GM21619 (cell line): ENCODE data around the gene ATP5F1B.
A peak's percentile ranks its signal among the peaks of the same experiment; 100 is the strongest.
"Not testable (repeated sequence)": the region's sequence is repeated elsewhere in the genome, so short reads cannot be mapped to it uniquely, and the experiment has no call there.

Source experiments
- ATAC-seq: cut with Tn5 transposase; IDR thresholded peaks from one replicate; pipeline ENCODE4 v1.9.1; 2021; ENCODE audit not compliant: unreplicated experiment

ATP5F1B gene

DNA sequence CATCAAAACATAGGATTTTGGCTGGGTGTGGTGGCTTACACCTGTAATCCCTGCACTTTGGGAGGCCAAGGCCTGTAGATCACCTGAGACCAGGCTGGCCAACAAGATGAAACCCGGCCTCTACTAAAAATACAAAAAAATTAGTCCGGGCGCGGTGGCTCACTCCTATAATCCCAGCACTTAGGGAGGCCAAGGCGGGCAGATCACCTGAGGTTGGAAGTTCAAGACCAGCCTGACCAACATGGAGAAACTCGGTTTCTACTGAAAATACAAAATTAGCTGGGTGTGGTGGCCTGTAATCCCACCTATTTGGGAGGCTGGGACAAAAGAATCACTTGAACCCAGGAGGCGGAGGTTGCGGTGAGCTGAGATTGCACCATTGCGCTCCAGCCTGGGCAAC is 2.2 kb upstream of the ATP5F1B start:
- not testable (repeated sequence) for ATAC-seq

GRCh38 chr12:56645201-56645716 is 525 bp downstream of the ATP5F1B start:
- no peak for ATAC-seq

DNA sequence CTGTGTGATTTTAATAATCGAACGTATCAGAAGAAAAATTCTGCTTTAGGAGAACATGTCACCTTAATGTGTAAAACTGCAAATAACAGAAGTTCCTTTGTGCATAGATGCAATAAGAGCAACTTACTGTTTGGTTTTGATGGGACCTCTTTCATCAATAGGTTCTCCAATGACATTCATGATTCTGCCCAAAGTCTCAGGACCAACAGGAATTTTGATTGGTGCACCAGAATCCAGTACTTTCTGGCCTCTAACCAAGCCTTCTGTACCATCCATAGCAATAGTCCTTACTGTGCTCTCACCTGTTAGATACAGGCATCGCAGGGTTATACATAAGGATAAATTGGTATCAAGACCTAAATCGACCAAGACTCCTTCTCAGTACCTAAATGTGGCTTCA is 1.1 kb downstream of the ATP5F1B start:
- ATAC-seq, result no peak

GRCh38 chr12:56641219-56641618 is 4.6 kb downstream of the ATP5F1B start:
- ATAC-seq, result no peak

- ATAC-seq, result no peak
Observed at GRCh38 chr12:56637621-56638020, 8.2 kb downstream of the ATP5F1B start.

- peak; percentile 53 for ATAC-seq
Observed at GRCh38 chr12:56636675-56637540, 8.9 kb downstream of the ATP5F1B start.

- peak; percentile 40 for ATAC-seq
Observed at GRCh38 chr12:56635806-56636674, 9.7 kb downstream of the ATP5F1B start.

DNA sequence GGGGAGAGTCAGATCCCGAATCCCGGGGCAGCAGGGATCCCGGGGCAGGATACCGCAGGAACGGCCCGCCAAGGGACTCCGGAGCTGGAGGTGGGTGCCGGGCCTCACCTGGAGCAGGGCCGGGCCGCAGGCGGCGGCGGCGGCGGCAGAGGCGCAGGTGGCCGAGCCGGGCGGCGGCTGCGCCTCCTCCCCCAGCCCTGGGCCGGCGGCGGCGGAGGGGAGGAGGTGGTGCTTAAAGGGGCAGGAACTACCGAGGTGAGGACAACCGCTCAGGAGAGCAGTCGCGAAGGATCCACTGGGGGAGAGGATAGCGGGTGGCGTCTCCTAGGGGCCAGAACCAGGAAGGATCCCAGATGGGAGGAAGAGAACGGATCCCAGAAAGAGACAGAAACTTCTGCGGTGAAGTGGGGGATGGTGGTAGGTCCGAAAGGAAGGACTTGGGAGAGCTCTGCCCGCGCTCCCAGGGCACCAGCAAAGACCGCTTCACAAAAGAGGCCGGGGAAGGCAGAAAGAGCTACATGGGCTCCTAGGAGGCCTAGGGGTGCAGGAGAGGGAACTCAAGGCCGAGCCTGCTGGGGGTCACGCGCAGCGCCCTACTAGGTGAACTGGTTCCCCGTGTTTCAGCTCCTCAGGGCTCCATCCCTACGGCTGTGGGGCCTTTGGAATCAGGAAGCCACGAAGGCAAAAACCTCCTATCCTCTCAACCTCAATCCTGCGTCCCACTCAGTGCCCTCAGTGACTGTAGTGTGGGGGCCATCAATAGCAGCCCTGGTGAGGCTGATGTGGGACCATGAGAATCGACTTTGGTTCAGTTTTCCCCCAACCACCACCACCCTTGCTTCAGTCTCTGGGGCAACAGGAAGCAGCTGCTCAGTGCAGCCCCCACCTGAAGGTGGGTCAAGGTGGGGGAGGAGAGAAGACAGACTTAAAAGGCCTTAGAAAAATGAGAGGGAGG is 10.7 kb downstream of the ATP5F1B start:
- ATAC-seq, result peak; percentile 30

DNA sequence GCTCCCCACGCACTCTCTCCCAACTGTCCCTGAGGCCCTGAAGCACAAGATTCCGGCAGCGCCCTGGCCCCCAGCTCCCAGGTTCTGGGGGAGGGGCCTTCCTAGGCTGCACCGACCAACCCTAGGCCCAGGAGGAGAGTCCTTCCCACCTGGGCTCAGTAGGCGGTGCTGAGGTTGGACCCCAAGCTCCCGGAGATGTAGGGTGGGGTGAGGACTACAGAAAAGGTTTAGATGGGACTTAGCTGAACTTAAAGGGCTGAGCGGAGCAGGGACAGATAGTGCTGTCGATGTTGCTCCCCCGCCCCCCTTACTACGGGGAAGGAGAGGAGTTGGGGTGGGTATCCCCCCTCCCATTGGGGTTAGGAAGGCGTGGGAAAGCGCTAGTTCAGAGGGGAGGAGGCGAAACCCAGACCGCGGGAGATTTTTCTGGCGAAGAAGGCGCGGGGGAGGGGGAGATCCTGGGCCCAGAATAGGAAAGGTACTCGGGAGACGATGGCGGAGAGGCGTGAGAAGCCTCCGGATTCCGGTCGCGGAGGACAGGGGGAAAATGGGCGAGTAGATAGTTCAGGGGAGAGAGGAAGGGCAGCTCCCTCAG is 11.4 kb downstream of the ATP5F1B start:
- ATAC-seq, result no peak

DNA sequence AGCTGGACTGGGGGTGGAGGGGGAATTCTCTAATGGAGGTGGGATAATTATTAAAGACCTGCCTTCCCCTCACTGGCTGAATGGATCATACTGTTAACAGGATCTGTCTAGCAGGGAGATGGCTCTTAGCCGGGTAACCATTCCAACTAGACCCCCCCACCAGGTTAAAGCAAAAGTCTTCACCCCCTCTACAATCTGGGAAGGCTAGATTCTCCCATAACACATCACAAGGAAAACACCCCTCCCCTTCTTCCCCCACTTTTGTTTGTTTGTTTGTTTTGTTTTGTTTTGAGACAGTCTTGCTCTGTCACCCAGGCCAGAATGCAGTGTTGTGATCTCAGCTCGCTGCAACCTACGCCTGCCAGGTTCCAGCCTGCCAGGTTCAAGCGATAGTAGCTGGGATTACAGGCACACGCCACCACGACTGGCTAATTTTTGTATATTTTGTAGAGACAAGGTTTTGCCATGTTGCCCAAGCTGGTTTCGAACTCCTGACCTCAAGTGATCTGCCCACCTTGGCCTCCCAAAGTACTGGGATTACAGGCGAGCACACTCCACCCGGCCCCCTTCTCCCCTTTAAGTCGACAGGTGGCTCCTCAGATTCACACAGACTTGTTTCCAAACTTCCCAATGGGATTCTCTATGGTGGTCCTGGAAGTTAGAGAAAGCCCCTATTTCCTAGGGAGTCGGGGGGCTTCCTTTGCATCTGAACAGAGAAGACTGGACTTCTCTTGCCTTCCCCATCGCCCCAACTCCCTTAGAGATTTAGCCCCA is 12.1 kb downstream of the ATP5F1B start:
- no peak for ATAC-seq

GRCh38 chr12:56632701-56633467 is 12.9 kb downstream of the ATP5F1B start:
- ATAC-seq, result no peak

DNA sequence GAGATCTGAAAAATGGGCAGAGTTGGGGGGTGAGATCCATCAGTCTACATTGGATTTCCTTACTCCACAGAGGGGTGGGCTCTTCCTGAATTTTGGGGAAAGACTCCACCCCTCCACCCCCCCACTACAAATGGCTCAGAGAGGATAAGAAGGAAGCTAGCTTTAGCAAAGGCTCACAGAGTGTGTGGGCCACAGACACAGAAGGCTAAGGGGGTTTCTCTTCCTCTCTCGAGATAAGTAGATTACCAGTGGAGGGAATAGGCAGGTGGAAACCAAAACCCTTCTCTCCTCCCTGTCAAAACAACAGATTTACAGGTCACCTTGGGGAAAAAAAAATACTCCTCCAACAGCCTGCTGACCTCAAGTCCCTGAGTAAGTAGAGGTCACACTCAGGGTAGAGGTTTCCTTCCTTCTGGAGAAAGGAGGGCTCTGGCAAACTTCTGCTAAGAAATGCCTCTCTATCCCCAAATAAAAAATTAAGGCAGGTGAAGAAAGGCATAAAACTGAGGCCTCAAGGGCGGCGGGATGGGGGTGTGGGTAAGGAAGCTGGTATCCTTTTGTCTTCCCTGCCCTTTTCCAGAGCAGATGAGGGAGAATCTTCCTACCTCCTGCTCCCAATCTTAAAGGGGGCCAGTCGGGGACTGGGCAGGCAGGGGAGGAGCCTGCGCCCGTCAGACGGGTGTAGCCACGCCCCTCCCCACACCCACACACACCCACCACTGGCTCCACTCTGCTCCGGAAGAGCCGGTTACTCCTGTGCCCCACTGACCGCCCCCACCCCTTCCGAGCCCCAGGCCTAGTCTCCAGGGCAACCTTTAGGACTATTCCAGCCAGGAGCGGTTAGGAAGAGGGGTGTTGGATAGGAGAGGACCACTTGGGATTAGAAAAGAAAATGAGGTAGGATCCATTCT is 13.7 kb downstream of the ATP5F1B start:
- ATAC-seq, result no peak

DNA sequence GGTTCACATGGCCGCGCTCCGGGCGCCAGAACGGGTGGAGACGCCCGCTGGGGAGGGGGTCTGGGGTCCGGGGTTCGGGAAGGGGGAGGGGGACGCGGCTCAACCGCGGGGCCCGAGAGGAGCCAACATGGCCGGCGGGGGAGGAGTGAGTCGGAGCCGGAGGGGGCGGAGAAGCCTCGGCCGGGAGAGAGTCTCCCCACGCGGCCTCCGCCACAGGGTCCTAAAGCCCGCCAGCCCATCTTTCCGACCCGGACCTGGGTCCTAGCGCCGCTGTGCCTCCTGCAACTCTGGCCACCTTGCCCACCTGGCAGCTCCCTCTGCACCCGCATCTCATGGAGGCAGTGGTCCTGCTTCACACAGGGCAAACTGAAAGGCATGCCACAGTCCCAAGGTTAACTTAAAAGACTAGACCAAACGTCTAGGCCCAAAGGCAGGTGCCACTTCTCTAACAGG is 15.6 kb downstream of the ATP5F1B start, which contains the start of gene BAZ2A:
Gene BAZ2A (minus strand): TSS at position 147 of the 453 bp plus-strand sequence. CDS start 12,796 bp downstream, outside the sequence.
- peak; percentile 51 for ATAC-seq

DNA sequence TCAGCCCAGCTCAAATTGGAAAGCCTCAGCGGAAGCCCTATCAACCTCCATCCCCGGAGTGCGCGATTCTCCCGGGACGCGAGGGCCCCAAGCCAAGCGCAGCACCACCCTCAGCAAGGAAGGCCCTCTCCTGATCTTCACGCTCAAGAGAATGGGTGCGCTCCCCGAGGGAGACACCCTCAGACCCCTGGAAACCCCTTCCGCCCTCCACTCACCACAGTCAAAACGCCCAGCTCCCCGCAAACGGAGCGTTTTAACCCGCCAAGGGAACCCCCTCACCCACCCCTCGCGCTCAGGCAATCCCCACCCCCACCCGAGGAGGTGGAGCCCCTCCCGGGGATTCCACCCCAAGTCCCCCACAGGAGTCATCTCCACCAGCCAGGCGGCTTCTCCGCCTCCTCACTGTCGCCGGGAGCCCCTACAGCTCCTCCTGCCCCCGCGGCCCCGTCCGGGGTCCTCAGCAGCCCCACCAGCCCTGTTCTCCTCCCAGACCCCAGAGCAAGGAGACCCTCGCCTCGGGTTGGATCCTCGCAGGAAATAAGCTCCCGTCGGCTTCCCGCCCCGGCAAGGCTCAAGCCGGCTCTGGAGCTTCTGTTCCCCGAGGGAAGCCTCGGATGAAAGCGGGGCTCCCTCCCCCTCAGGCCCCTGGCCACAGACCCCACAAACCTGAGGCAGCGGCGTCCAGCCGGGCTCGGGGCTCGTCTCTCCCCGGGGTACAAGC is 16.2 kb downstream of the ATP5F1B start:
- peak; percentile 5 for ATAC-seq

GRCh38 chr12:56628671-56629458 is 16.9 kb downstream of the ATP5F1B start:
- no peak for ATAC-seq

- ATAC-seq, result no peak
Observed at GRCh38 chr12:56626701-56627100, 19.1 kb downstream of the ATP5F1B start.
